Cardiac muscle cell (in vitro differentiated cells and primary cell): Measurements from ENCODE around the gene MAPK4. TPM values are rescaled to one million over a fixed set of nuclear protein-coding genes. Genes with fewer than 3 reads are reported as not detected.

Experiments used
- DNase-seq, 2 donors: peaks; one replicate each; pipeline versions ENCODE4 v3.0.0 to v3.0.0-alpha.2; 2010 to 2017; ENCODE audit warnings: low read depth in 1 of 2, low spot score in 1 of 2
- H3K27ac ChIP-seq: fragments of 200-600 bp; sonication (generic); 2 replicates; pipeline ENCODE4 v1.5.1; 2016
- H3K27me3 ChIP-seq: fragments of 200-600 bp; sonication (generic); 2 replicates; pipeline ENCODE4 v1.6.0; 2016; ENCODE audit warnings: control low read depth
- H3K36me3 ChIP-seq: fragments of 200-600 bp; sonication (generic); 2 replicates; pipeline ENCODE4 v1.5.1; 2016; ENCODE audit warnings: control low read depth
- H3K4me1 ChIP-seq: fragments of 200-600 bp; sonication (generic); 2 replicates; pipeline ENCODE4 v1.8.1; 2017; ENCODE audit warnings: low read depth, mild to moderate bottlenecking, mixed run types
- H3K4me3 ChIP-seq: fragments of 200-600 bp; sonication (generic); 2 replicates; pipeline ENCODE4 v1.5.1; 2016; ENCODE audit warnings: mild to moderate bottlenecking
- H3K9me3 ChIP-seq: fragments of 200-600 bp; sonication (generic); 2 replicates; pipeline ENCODE4 v1.5.1; 2017; ENCODE audit warnings: low read depth, mild to moderate bottlenecking, control low read depth
- CTCF ChIP-seq: IDR thresholded peaks from 2 replicates; pipeline ENCODE4 v1.5.1; 2012; ENCODE audit warnings: low read depth, mild to moderate bottlenecking, low read length
- polyA plus RNA-seq: library from polyadenylated mRNA; unstranded; fragments of >200 nt; fragmentation: Nextera tagmentation; extraction: Ambion mirVana; gene quantifications from 2 replicates; pipeline ENCODE4 v1.2.1, GENCODE V29; 2016
- total RNA-seq: library from RNA; depleted of rRNA; stranded (reverse); fragments of >200 nt; gene quantifications from 2 replicates; pipeline ENCODE4 v1.2.3, GENCODE V29; 2016

The MAPK4 gene
- total and polyA plus RNA-seq, 2 experiments from 2014 or later: 36.9 to 68.9 TPM

GRCh38 chr18:50621366-50621765, 61.5 kb downstream of the MAPK4 start:
- Histone ChIP-seq H3K36me3 (no peaks in the 10 kb centered on the region), H3K9me3 (no peaks in the 10 kb centered on the region), H3K4me3 (no peak overlapping the region), H3K4me1 (peaks cover 14% of the 10 kb centered on the region), H3K27ac (no peak overlapping the region), H3K27me3 (no peaks in the 10 kb centered on the region)
- DNase-seq: no peak
- no peak for TF ChIP-seq CTCF

- peaks cover 8% of the 10 kb centered on the region for H3K4me1 ChIP-seq
- H3K27ac ChIP-seq: no peak overlapping the region
- DNase-seq: no peak
- H3K4me3 ChIP-seq: no peak overlapping the region
- no peak for TF ChIP-seq CTCF
- H3K36me3 ChIP-seq: no peaks in the 10 kb centered on the region
- H3K27me3 ChIP-seq: no peaks in the 10 kb centered on the region
- H3K9me3 ChIP-seq: no peaks in the 10 kb centered on the region
These were observed 62.4 kb downstream of the MAPK4 start for GRCh38 chr18:50622320-50622719.

GRCh38 chr18:50622865-50623393, 63.0 kb downstream of the MAPK4 start:
- H3K4me3 ChIP-seq: no peak overlapping the region
- H3K4me1 ChIP-seq: peaks cover 8% of the 10 kb centered on the region
- TF ChIP-seq CTCF: no peak
- no peak overlapping the region for H3K27ac ChIP-seq
- no peak for DNase-seq
- no peaks in the 10 kb centered on the region for H3K36me3 ChIP-seq
- no peaks in the 10 kb centered on the region for H3K9me3 ChIP-seq
- no peaks in the 10 kb centered on the region for H3K27me3 ChIP-seq

- DNase-seq: no peak
- Histone ChIP-seq H3K9me3 (no peaks in the 10 kb centered on the region), H3K27ac (no peak overlapping the region), H3K4me1 (peaks cover 15% of the 10 kb centered on the region), H3K27me3 (no peaks in the 10 kb centered on the region), H3K4me3 (no peak overlapping the region), H3K36me3 (no peaks in the 10 kb centered on the region)
- no peak for TF ChIP-seq CTCF
These were observed 63.9 kb downstream of the MAPK4 start for GRCh38 chr18:50623694-50624352.

GRCh38 chr18:50624981-50625380, 65.1 kb downstream of the MAPK4 start:
- H3K9me3 ChIP-seq: no peaks in the 10 kb centered on the region
- TF ChIP-seq CTCF: no peak
- H3K36me3 ChIP-seq: no peaks in the 10 kb centered on the region
- no peak for DNase-seq
- no peak overlapping the region for H3K4me3 ChIP-seq
- no peak overlapping the region for H3K27ac ChIP-seq
- no peaks in the 10 kb centered on the region for H3K27me3 ChIP-seq
- H3K4me1 ChIP-seq: peaks cover 15% of the 10 kb centered on the region
